Calu3 (cell line): Measurements from ENCODE around the gene SSBP4. TPM values are rescaled to one million over a fixed set of nuclear protein-coding genes. Genes with fewer than 3 reads are reported as not detected.

Experiments
- BruUV-seq: library from RNA; stranded (reverse); fragments of 400-500 nt; replicated peaks from 2 replicates; lab custom pipeline; 2021; lab: Mats Ljungman, UMichigan
- CTCF ChIA-PET: fragments of 300-600 bp; sonication (Branson Sonifier 250); formaldehyde crosslinking; loops from one replicate; lab custom pipeline; 2022; ENCODE audit warnings: antibody characterized with exemption; lab: Charles Lee
- DNase-seq: peaks from one replicate; pipeline ENCODE4 v3.0.0; 2022
- H3K27ac Mint-ChIP-seq: one replicate; pipeline ENCODE4 v1.8.0; 2022; ENCODE audit warnings: mixed read lengths; ENCODE audit not compliant: unreplicated experiment
- H3K27me3 Mint-ChIP-seq: one replicate; pipeline ENCODE4 v1.8.0; 2022; ENCODE audit warnings: mixed read lengths; ENCODE audit not compliant: unreplicated experiment
- H3K36me3 Mint-ChIP-seq: one replicate; pipeline ENCODE4 v1.8.0; 2022; ENCODE audit warnings: mild to moderate bottlenecking, moderate library complexity, mixed read lengths; ENCODE audit not compliant: insufficient read depth, unreplicated experiment
- H3K4me1 Mint-ChIP-seq: one replicate; pipeline ENCODE4 v1.8.0; 2022; ENCODE audit warnings: mild to moderate bottlenecking, low read depth, mixed read lengths; ENCODE audit not compliant: unreplicated experiment
- H3K4me3 Mint-ChIP-seq: one replicate; pipeline ENCODE4 v1.8.0; 2022; ENCODE audit warnings: mild to moderate bottlenecking, low read depth, moderate library complexity, mixed read lengths; ENCODE audit not compliant: unreplicated experiment
- H3K9me3 Mint-ChIP-seq: one replicate; pipeline ENCODE4 v1.8.0; 2022; ENCODE audit warnings: low read depth, mixed read lengths; ENCODE audit not compliant: unreplicated experiment
- CTCF ChIP-seq: fragments of 200-600 bp; IDR thresholded peaks from one replicate; pipeline ENCODE4 v1.8.0; 2022; ENCODE audit warnings: antibody characterized with exemption; ENCODE audit not compliant: unreplicated experiment
- intact Hi-C: fragments of 100-400 bp; cut with micrococcal nuclease; formaldehyde crosslinking; loops from one replicate; pipeline ENCODE4 v1.10.0; 2022; ENCODE audit not compliant: unreplicated experiment
- total RNA-seq: library from RNA; stranded (reverse); gene quantifications from 2 replicates; pipeline ENCODE4 v1.2.3, GENCODE V29; 2022

The SSBP4 gene
- total RNA-seq, 1 experiment from 2014 or later: 51.5 TPM

DNA sequence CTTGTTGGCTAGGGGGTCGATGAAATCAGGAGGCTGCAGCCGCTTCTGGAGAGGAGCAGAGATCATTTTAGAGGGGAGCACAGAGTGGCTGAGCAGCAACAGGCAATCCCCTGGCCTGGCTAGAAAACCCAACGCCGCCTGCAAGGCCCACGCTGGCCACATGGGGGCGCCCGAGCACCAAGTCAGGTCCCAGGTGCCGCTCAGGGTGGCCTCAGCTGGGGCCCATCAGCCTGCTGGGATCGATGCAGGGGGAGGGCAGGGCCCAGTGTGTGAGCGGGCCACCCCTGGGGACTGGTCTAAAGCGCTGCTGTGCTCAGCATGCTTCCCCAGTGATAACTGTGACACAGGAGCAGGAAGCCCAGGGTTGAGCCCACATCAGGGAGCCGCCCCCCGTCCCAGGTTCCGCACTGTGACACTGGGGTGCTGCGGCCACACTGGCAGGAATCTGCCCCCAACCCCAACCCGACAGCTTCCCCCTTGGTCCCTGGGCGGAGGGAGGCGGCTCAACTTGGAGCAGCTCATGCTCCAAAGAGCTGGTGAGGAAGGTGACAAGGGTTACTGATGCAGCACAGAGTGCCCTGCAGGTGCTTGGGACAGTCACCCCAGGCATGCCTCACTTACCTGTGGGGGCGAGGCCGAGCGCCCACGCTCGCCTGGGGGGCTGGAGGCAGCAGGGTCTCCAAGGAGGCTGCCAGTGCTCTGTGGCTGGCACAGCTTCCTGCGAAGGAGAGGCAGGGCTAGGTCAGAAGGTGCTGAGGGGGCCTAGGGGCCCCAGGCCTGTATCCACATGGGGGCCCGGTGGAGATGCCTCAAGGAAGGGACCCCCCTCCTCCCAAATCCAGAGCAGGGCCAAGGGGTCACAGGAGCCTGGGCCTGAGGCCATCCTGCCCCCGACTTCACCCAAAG, 32.0 kb downstream of the SSBP4 start:
- Mint-ChIP-seq H3K36me3 (peaks cover 30% of the 10 kb centered on the region), H3K4me1 (no peaks in the 10 kb centered on the region), H3K4me3 (no peak overlapping the region), H3K27ac (no peak overlapping the region), H3K9me3 (no peaks in the 10 kb centered on the region), H3K27me3 (no peaks in the 10 kb centered on the region)
- intact Hi-C loops: no loop called here
- peak; percentile 86 for TF ChIP-seq CTCF
- CTCF ChIA-PET: interaction anchor here (0.8 to 2.1 kb wide), 3 partner anchors 11 to 396 kb away, joined by 4 to 11 read pairs (median 4); no protein-coding TSS in a partner anchor
- no TSS peak for BruUV-seq
- DNase-seq: peak; percentile 89

GRCh38 chr19:18452386-18452785, 33.2 kb downstream of the SSBP4 start:
- no peaks in the 10 kb centered on the region for H3K27me3 Mint-ChIP-seq
- no TSS peak for BruUV-seq
- H3K36me3 Mint-ChIP-seq: peaks cover 27% of the 10 kb centered on the region
- DNase-seq: no peak
- CTCF ChIA-PET: no interaction called here
- intact Hi-C loops: no loop called here
- no peak overlapping the region for H3K4me3 Mint-ChIP-seq
- no peaks in the 10 kb centered on the region for H3K4me1 Mint-ChIP-seq
- no peak for TF ChIP-seq CTCF
- no peaks in the 10 kb centered on the region for H3K9me3 Mint-ChIP-seq
- no peak overlapping the region for H3K27ac Mint-ChIP-seq

DNA sequence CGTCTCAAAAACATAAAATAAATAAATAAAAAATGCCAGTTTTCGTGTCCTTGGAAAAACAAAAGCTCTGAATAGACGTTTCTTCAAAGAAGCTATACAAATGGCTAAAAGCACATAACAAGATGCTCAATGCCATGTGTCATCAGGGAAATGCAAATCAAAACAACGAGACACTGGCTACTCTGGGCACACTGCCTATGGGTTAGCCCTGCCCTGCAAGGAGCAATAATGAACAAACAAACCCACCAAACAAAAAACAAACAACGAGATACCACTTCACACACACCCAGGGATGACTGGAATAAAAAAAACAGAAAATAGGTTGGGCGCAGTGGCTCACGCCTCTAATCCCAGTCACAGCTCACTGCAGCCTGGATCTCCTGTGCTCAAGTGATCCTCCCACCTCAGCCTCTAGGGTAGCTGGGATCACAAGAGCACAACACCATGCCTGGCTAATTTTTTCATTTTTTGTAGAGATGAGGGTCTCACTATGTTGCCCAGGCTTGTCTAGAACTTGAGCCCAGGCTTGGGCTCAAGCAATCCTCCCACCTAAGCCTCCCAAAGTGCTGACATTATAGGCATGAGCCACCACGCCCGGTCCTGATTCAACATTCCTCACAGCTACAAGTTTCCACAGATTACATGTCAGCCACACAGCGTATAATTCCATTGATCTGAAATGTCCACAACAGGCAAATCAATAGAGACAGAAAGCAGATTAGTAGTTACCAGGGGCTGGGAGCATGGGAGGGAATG, 34.2 kb downstream of the SSBP4 start:
- Mint-ChIP-seq H3K36me3 (peaks cover 27% of the 10 kb centered on the region), H3K4me3 (no peak overlapping the region), H3K4me1 (no peaks in the 10 kb centered on the region), H3K27ac (no peak overlapping the region), H3K9me3 (no peaks in the 10 kb centered on the region), H3K27me3 (no peaks in the 10 kb centered on the region)
- no peak for DNase-seq
- intact Hi-C loops: no loop called here
- no TSS peak for BruUV-seq
- CTCF ChIA-PET: interaction anchor here (0.5 kb wide), 1 partner anchor 1692 kb away, joined by 4 read pairs; no protein-coding TSS in a partner anchor
- TF ChIP-seq CTCF: no peak

DNA sequence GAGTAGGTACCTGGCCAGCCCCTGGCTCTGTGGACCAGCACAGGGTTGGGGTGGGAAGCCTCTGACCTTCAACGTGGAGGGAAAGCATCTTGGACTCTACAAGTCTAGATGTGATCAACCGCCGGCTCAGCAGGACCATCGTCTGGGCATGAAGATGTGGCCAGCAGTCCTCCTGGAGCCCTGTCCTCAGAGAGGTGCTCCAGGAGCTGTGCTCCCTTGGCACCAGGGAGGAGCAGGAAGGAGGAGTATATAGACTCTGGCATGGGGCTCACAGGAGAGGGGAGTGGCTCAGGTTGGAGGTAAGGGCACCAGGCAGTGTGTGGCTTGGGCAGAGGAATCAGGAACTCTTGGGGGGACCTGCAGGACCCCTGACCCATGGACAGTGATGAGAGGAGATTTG, 37.1 kb downstream of the SSBP4 start:
- no peak for TF ChIP-seq CTCF
- Mint-ChIP-seq H3K36me3 (peaks cover 16% of the 10 kb centered on the region), H3K27me3 (no peaks in the 10 kb centered on the region), H3K4me1 (no peaks in the 10 kb centered on the region), H3K4me3 (no peak overlapping the region), H3K9me3 (no peaks in the 10 kb centered on the region), H3K27ac (peak overlapping the region; percentile 43)
- CTCF ChIA-PET: no interaction called here
- DNase-seq: no peak
- intact Hi-C loops: no loop called here
- no TSS peak for BruUV-seq
